Endodermal cell (in vitro differentiated cells): ENCODE results near the gene PSMD8. TPM values are rescaled to one million over a fixed set of nuclear protein-coding genes. Genes with fewer than 3 reads are reported as not detected.
A peak's percentile ranks its signal among the peaks of the same experiment; 100 is the strongest.

Experiments
- DNase-seq: peaks from one replicate; pipeline ENCODE4 v3.0.0-alpha.2; 2017
- H3K27ac ChIP-seq: 2 replicates; pipeline ENCODE4 v1.5.1; 2013; ENCODE audit warnings: mild to moderate bottlenecking, low read depth, low read length, moderate library complexity
- H3K27me3 ChIP-seq: 2 replicates; pipeline ENCODE4 v1.6.1; 2013; ENCODE audit warnings: mild to moderate bottlenecking, low read length, moderate library complexity; ENCODE audit not compliant: insufficient read depth, control insufficient read depth, poor library complexity, severe bottlenecking
- H3K36me3 ChIP-seq: 2 replicates; pipeline ENCODE4 v1.7.0; 2013; ENCODE audit warnings: mild to moderate bottlenecking, low read length, moderate library complexity; ENCODE audit not compliant: control insufficient read depth, insufficient read depth
- H3K4me1 ChIP-seq: one replicate; pipeline ENCODE4 v1.7.0; 2013; ENCODE audit warnings: low read length; ENCODE audit not compliant: control insufficient read depth, insufficient read depth
- H3K4me3 ChIP-seq: 2 replicates; pipeline ENCODE4 v1.5.1; 2013; ENCODE audit warnings: mild to moderate bottlenecking, low read length, moderate library complexity
- H3K9ac ChIP-seq: 2 replicates; pipeline ENCODE4 v1.6.1; 2013; ENCODE audit warnings: mild to moderate bottlenecking, low read length, moderate library complexity; ENCODE audit not compliant: poor library complexity, severe bottlenecking; ENCODE audit errors: extremely low read depth
- H3K9me3 ChIP-seq: 2 replicates; pipeline ENCODE4 v1.6.1; 2013; ENCODE audit warnings: mild to moderate bottlenecking, low read length, moderate library complexity; ENCODE audit not compliant: control insufficient read depth
- H3K27ac Mint-ChIP-seq: 2 replicates; pipeline ENCODE4 v1.8.0; 2020; ENCODE audit warnings: mixed read lengths
- H3K27me3 Mint-ChIP-seq: 2 replicates; pipeline ENCODE4 v1.8.0; 2021; ENCODE audit warnings: mild to moderate bottlenecking, mixed read lengths; ENCODE audit not compliant: insufficient read depth
- H3K36me3 Mint-ChIP-seq: 2 replicates; pipeline ENCODE4 v1.8.0; 2020; ENCODE audit warnings: low read depth, mixed read lengths
- H3K4me1 Mint-ChIP-seq: 2 replicates; pipeline ENCODE4 v1.8.0; 2020; ENCODE audit warnings: mixed read lengths
- H3K4me3 Mint-ChIP-seq: 2 replicates; pipeline ENCODE4 v1.8.0; 2020; ENCODE audit warnings: mild to moderate bottlenecking, moderate library complexity, mixed read lengths
- H3K9me3 Mint-ChIP-seq: 2 replicates; pipeline ENCODE4 v1.8.0; 2020; ENCODE audit warnings: mild to moderate bottlenecking, mixed read lengths
- CTCF ChIP-seq: fragments of 200-600 bp; sonication (generic); conservative IDR thresholded peaks from 2 replicates; pipeline ENCODE4 v1.5.0; 2021; ENCODE audit warnings: antibody characterized with exemption, mild to moderate bottlenecking
- WGBS, 2 experiments: methylation state at CpG; one replicate each; pipeline versions ENCODE4 v1.1.5 to v1.1.7; 2013; ENCODE audit warnings: missing lambda C conversion rate in 2 of 2, mixed read lengths in 1 of 2; ENCODE audit not compliant: insufficient coverage in 1 of 2, insufficient read length in 1 of 2; 5-methylcytosine and 5-hydroxymethylcytosine counted together
- total RNA-seq, 2 donors: library from RNA; stranded (reverse); fragmentation: NEBNext Ultra II Directional in 1 of 2; extraction: Animal tissue kit (Norgen Biotek cat#: 25700) in 1 of 2; gene quantifications; 2 replicates in 1 of 2; 3 replicates in 1 of 2; pipeline ENCODE4 v1.2.1, GENCODE V29; 2021

The PSMD8 gene
- total RNA-seq, 2 donors from 2014 or later = 168 to 178 TPM

GRCh38 chr19:38402623-38402966, 28.2 kb downstream of the PSMD8 start:
- Histone ChIP-seq H3K36me3 (no peaks in the 10 kb centered on the region), H3K4me1 (no peaks in the 10 kb centered on the region), H3K9me3 (no peaks in the 10 kb centered on the region), H3K4me3 (peak overlapping the region; percentile 66), H3K27ac (no peak overlapping the region), H3K9ac (no peak overlapping the region), H3K27me3 (peaks cover 8% of the 10 kb centered on the region)
- no peak for TF ChIP-seq CTCF
- H3K27ac Mint-ChIP-seq = no peak overlapping the region
- no peak for DNase-seq
- H3K36me3 Mint-ChIP-seq = peaks cover 10% of the 10 kb centered on the region
- 8 to 67% methylated on average over 1 to 13 of the region's 18 CpGs for WGBS, 2 experiments
- H3K9me3 Mint-ChIP-seq = no peaks in the 10 kb centered on the region
- H3K27me3 Mint-ChIP-seq = peaks cover 44% of the 10 kb centered on the region
- peaks cover 1% of the 10 kb centered on the region for H3K4me1 Mint-ChIP-seq
- peak overlapping the region; percentile 61 for H3K4me3 Mint-ChIP-seq

- no peaks in the 10 kb centered on the region for H3K4me1 ChIP-seq
- 0% methylated on average over 13 to 82 of the region's 82 CpGs for WGBS, 2 experiments
- no peak within 1 kb of the TSS for H3K27ac Mint-ChIP-seq
- peaks cover 11% of the 10 kb centered on the region for H3K36me3 Mint-ChIP-seq
- H3K27me3 Mint-ChIP-seq = peaks cover 39% of the 10 kb centered on the region
- peak; percentile 100 for TF ChIP-seq CTCF
- H3K36me3 ChIP-seq = no peaks in the 10 kb centered on the region
- H3K9ac ChIP-seq = no peak within 1 kb of the TSS
- H3K9me3 ChIP-seq = no peaks in the 10 kb centered on the region
- no peak within 1 kb of the TSS for H3K27ac ChIP-seq
- H3K4me1 Mint-ChIP-seq = peaks cover 1% of the 10 kb centered on the region
- peaks cover 8% of the 10 kb centered on the region for H3K27me3 ChIP-seq
- peak; percentile 99 for DNase-seq
- H3K4me3 Mint-ChIP-seq = peak within 1 kb of the TSS; percentile 61
- H3K9me3 Mint-ChIP-seq = no peaks in the 10 kb centered on the region
- peak within 1 kb of the TSS; percentile 77 for H3K4me3 ChIP-seq
These were observed 28.8 kb downstream of the PSMD8 start, which contains the start of gene FAM98C for GRCh38 chr19:38402967-38403674. Gene FAM98C (plus strand): TSS chr19:38403093. CDS start chr19:38403154, 61 bp downstream.

GRCh38 chr19:38404858-38405257, 30.5 kb downstream of the PSMD8 start:
- peak overlapping the region; percentile 61 for H3K4me3 Mint-ChIP-seq
- DNase-seq = no peak
- Histone ChIP-seq H3K9me3 (no peaks in the 10 kb centered on the region), H3K27me3 (peaks cover 8% of the 10 kb centered on the region), H3K9ac (no peak overlapping the region), H3K27ac (no peak overlapping the region), H3K4me1 (no peaks in the 10 kb centered on the region), H3K36me3 (no peaks in the 10 kb centered on the region), H3K4me3 (no peak overlapping the region)
- H3K27ac Mint-ChIP-seq = no peak overlapping the region
- peaks cover 1% of the 10 kb centered on the region for H3K4me1 Mint-ChIP-seq
- 91 to 100% methylated on average over 2 to 6 of the region's 6 CpGs for WGBS, 2 experiments
- H3K27me3 Mint-ChIP-seq = peaks cover 28% of the 10 kb centered on the region
- peaks cover 11% of the 10 kb centered on the region for H3K36me3 Mint-ChIP-seq
- H3K9me3 Mint-ChIP-seq = no peaks in the 10 kb centered on the region
- TF ChIP-seq CTCF = no peak
